ENCODE results near the gene RBM4B. TPM values are rescaled to one million over a fixed set of nuclear protein-coding genes. Genes with fewer than 3 reads are reported as not detected.
"Not testable (repeated sequence)": the region's sequence is repeated elsewhere in the genome, so short reads cannot be mapped to it uniquely, and the experiment has no call there.

The RBM4B gene, protein sequence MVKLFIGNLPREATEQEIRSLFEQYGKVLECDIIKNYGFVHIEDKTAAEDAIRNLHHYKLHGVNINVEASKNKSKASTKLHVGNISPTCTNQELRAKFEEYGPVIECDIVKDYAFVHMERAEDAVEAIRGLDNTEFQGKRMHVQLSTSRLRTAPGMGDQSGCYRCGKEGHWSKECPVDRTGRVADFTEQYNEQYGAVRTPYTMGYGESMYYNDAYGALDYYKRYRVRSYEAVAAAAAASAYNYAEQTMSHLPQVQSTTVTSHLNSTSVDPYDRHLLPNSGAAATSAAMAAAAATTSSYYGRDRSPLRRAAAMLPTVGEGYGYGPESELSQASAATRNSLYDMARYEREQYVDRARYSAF
- 15.4 and 16.8 TPM in 2 replicates for total RNA-seq

DNA sequence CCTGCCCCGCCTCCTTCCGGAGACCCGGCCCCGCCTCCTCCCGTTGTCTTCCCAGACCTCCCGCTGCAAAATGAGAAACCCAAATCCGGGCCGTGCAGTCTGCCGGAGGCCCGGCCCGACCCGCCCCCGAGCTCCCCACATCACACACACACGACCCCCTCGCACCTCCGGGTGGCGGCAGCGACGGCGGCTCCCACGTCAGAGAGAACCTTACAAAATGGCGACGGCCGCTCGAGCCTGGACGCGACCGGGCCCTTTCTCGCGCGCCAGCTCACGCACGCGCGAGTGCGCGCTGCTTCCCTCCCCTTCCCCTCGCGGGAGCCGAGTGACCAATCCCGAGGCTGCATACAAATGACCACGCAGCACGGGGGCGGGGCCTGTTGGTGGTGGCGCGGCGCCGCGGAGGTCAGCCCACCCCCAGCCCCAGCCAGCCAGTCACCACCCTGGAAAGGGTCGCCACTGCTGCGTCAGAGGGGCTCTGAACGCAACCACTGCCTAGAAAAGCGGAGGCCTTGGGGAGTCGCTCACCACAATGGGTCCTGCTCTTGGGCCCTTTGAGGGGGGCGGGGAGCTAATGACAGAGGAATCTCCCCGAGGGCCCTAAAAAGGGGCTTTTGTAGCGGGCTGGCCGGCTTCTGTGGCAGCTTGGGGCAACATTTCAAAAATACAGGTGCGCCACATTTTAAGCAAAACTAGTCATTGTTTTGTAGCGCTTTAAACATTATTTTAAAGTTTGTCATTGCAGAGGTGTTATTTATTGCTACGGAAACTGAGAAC is at the start of gene RBM4B:
Gene RBM4B, minus strand, starts transcription at position 289 of the 777 bp plus-strand sequence. CDS start 808 bp downstream, outside the sequence.
- intact Hi-C loops (cut with micrococcal nuclease): loop anchor here (1.0 kb wide), 13 partner anchors 39 to 269 kb away; partner anchors contain the start of genes ACTN3, BBS1, CCDC87 and CCS

DNA sequence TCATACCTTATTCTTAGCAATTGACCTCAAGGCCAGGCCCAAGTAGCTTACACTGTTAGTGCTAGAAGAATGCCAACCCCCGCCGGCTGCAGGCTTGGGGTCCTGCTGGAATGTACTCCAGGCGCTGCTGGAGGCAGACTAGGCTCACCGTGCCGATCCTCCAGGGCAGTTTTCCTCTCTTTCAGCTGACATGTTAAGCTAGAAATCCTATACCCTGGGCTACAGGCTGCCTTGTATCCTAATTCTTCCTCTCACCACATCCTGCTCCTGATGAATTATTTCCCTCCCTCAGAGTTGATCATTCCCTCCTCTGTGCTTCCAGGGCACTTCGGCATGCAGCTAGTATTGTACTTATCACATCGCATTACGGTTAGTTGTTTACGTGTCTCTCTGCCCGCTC is 48.0 kb upstream of the RBM4B start:
- intact Hi-C loops (cut with micrococcal nuclease): no loop called here

DNA sequence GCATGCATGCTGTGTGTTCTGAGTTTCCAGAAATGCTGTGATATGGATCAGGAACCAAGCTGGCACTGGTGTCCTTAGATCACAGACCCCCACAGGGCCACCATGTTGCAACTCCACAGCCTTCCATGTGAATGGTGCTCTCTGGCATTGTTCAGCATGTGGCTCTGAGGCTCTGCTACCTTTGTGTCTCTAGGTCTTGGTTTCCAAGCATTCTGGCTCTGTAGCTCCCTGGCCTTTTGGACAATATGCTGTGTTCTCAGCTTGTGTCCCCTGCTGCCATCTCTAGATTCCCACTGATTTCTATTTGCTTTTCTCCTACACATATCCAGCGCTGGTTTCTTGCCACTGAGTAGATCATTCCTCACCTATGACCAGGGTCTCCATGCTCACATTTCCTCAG is 47.4 kb upstream of the RBM4B start:
- intact Hi-C loops (cut with micrococcal nuclease): no loop called here

DNA sequence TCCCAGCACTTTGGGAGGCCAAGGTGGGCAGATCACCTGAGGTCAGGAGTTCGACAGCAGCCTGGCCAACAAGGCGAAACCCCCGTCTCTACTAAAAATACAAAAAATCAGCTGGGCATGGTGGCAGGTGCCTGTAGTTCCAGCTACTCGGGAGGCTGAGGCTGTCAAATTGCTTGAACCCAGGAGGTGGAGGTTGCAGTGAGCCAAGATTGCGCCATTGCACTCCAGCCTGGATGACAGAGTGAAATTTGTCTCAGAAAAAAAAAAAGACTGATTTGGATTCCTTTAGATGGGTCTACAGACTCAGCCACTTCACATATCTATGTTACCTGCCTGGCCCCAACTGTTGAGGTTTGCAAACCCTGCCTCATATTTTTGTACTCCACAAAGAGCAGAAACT is 46.5 kb upstream of the RBM4B start:
- intact Hi-C loops (cut with micrococcal nuclease): not testable (repeated sequence)

DNA sequence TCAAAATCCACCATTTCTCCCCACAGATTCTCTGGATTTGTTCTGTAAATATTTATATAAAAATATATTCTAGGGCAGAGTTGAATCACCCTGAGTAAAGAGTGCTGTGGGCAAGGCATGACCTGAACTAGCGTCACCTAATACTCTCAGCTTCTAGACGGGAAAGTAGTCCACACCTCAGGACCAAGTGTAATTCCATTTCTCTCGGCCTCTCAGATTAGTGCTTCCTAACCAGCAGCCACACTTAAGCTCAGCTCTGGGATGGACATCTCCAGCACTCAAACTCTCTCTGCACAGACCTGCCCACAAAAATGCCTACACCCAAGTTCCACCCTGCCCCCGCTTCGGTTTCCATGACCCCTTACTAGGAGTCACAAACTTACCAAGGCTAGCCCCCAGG is 46.0 kb upstream of the RBM4B start:
- intact Hi-C loops (cut with micrococcal nuclease): no loop called here

DNA sequence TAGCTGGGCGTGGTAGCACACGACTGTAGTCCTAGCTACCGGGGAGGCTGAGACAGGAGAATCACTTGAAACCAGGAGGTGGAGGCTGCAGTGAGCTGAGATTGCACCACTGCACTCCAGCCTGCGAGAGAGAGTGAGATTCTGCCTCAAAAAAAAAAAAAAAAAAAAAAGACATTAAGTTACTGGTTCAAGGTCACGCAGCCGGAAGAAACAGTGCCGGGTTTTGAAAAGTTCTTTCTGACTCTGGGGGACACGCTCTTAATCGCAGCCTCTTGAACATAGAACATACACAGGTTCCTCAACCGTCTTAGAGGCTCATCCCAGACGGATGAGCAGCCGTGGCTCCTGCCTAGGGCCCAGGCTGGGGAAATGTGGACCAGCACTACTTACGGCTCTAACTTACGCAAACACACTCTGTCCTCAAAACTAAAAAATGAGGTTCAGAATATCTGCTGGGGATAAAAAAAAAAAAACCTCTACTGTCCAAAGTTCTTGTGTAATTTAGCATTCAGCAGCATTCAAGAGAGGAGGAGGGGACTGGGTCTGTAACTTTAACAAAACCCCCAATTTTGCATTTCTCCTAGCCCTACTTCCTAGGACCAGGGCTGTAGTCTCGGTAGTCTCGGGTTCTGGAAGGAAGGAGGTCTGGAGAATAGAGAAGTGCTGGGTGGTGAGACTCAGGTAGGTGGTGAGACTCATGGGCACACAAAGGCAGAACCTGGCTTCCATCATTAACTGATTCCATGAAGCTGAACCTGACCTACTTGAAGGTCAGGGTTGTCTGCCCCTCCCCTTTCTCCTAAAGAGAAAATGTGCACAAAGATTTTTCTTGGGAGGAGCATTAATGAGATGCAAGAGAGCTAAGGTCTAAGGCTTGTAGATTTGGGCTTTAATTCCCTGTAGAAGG is 45.3 kb upstream of the RBM4B start:
- intact Hi-C loops (cut with micrococcal nuclease): no loop called here

DNA sequence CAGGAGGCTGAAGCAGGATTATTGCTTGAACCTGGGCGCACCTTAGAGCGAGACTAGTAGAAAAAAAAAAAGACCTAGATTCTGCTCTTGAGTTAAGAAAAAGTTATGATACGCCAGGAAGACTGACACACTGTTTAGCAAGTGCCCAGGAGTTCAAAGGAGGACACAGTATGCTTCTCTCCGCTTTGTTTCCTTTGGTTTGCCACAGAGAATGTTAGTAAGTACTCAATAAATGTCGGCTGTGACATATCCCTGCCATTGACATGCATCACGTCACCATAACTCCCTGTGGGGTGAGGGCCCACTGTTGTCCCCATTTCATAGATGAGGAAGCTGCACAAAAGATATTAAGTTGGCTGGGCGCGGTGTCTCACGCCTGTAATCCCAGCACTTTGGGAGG is 44.3 kb upstream of the RBM4B start:
- intact Hi-C loops (cut with micrococcal nuclease): no loop called here

DNA sequence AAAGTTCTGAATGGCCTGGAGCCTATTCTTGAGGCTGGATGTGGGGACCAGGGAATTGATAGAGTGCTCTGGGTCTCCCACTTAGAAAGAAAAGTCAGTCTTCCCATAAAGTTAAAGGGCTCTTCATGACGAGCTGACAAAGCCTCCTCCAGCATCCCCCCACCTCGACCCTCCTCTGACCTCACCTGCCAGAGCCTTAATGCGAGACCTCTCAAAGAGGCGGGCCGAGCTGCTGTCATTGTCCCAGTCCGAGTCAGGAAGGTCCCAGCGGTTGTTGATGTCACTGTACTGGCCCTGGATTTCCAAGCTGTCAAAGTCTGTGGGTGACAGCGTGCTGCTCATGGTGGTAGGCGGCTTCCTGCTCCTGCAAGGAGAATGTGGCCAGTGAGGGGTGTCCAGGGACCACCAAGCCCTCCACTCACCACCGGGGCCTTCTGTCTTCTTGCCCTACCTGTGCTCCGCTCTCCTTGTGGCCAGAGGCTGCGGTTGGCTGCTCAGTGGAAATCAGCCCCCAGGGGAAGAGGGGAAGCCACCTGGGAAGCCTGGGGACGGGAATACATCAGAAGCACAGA is 43.3 kb upstream of the RBM4B start:
- intact Hi-C loops (cut with micrococcal nuclease): no loop called here

DNA sequence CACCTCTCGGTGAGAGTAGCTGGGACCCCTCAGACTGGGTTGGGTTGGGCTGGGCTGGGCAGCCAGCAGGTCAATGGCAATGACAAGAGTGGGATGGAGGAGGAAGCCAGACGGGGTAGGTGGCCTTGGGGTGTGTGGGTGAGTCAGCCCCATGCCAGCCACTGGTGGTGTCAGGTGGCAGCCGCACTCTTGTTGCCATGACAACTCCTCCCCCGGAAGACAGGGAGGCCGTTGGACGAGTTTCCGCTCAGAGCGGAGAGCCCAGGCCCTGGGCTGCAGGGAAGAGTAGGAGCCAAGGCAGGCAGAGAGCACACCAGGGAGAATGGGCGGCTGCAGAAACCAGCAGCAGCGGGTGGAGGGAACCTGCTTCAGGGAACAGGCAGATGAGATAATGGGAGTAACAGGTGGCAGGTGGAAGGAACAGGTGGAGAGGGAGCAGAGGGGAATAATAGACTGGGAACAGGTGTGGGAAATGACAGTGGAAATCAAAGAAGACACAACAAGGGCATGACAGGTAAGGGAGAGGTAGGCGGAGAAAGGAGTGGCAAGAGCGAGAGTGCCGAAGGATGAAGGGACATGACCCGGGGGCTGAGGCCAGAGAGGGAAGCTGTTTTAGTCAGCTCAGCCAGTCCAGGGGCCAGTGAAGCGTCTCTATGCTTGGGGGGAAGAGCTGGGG is 42.7 kb upstream of the RBM4B start:
- intact Hi-C loops (cut with micrococcal nuclease): no loop called here

DNA sequence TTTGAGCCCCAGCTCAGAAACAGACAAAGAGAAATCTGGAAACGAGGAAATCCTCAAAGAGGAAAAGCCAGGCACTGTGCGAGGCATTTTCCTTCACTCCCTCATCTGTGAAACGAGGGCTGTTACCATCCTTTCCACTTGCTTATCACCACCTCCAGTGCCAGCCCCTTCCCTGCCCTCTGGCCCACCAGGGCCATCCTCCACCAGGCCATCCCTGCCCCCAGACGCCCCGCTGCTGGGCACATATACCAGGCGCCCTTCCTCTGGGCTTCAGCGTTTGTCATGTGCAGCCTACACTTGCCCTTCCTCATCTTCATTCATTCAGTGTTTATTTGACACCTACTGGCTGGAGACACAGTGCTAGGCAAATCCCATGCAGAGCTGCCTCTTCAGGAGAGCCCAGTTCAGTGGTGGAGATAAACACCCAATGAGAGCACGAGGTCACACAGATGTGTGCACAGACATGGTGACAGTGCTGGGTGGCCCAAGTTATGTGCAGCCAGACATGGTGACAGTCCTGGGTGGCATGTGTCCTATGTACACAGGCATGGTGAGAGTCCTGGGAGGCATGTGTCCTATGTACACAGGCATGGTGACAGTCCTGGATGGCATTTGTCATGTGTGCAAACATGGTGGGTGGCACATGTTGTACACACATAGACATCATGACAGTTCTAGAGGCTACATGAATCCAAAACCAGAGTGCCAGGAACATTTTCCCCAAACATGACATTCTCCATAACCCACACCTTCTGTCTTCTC is 41.6 kb upstream of the RBM4B start:
- intact Hi-C loops (cut with micrococcal nuclease): no loop called here

DNA sequence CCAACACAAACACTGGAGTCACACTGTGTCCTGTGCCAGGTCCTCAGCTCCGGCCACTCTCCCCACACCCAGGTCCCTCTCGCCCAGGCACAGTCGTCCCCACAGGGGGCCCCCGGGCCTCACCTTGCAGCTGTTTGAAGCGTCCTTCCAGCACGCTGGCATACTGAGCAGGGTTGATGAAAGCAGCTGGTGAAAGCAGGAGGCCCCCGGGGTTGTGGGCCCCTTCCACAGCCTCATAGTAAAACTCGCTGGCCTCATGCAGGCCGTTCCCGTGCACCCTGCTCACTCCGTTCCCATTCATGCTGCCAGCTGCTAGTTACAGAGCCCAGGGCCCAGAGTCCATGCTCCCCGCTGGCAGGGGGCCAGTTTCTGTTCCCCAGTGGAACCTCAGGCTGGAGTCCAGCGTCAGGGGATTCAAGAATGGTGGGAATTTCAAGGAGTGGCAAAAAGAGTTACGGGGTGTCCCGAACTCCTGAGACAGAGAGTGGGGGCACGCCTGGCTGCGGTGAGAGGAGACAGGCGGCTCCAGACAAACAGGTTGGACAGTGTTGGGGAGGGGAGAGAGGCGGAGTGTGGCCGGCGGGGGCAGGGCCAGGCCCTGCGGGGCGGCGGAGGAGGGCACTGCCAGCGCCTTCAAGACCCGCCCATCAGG is 40.8 kb upstream of the RBM4B start:
- intact Hi-C loops (cut with micrococcal nuclease): no loop called here

DNA sequence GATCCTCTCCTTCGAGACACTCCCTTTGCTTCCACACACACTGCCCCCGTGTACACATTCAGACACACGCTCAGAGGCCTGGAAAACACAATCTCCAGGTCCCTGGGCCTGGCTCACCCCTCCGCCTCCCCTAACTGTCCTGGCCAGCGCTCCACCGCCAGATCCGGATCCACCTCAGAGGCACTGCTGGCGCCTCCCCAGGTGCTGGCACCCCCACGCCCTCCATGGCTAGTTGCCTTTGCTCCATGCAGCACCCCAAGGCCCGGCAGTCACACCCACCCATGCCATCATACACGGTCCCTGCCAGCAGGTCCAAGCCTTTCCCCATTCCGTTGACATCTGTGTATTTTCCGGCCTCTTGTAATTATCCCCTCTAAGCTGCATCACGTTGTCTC is 40.2 kb upstream of the RBM4B start:
- intact Hi-C loops (cut with micrococcal nuclease): no loop called here

DNA sequence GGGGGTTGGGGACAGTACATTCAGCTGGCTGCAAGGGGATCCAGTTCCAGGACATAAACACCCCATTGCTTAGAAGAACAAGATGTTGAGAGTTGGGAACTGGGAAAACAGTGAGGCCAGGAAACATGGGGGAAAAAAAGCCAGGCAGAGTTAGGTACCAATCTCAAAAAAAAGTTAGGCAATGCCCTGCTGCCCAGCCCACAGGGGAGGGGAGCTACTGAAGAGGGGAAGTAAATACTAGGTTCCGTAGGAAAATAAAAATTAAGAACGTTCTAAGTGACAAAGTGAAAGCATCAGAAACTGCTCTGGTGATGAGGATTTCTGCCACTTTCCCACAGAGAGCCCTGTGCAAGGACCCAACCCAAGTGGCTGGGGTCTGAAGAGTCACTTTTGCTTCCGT is 39.3 kb upstream of the RBM4B start:
- intact Hi-C loops (cut with micrococcal nuclease): no loop called here

DNA sequence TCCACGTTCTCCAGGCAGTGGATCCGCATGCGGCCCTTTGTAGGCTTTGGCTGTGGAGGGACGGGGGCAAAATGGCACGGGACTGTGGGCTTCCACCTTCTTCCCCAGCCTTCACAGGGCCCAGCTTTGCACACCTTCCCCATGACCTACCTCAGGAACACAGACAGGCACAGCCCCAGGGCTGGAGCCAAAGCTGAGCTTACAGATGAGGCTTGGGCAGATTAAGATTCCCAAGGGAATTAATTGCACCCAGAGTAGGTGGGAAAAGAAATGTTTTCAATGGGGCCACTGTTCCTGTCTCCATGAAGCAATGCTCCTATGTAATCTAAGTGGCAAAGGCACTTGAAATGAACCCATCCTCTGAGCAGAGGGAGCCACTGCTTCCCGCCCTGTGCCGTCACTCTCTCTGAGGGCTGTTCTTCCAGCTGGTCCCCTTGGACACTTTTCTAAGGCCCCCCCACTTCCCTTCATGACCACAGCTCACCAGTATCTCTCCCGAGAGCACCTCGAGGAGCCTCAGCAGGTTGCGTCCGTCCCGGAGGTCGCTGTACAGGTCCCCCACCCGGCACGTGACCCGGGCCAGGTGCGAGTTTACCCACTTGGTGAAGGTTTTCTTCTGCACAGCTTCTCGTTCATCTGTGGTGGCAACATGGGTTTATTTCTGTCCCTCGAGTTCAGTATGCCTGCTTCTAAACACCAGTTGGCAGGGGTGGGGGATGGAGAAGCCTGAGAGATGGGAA is 37.8 kb upstream of the RBM4B start:
- intact Hi-C loops (cut with micrococcal nuclease): no loop called here

DNA sequence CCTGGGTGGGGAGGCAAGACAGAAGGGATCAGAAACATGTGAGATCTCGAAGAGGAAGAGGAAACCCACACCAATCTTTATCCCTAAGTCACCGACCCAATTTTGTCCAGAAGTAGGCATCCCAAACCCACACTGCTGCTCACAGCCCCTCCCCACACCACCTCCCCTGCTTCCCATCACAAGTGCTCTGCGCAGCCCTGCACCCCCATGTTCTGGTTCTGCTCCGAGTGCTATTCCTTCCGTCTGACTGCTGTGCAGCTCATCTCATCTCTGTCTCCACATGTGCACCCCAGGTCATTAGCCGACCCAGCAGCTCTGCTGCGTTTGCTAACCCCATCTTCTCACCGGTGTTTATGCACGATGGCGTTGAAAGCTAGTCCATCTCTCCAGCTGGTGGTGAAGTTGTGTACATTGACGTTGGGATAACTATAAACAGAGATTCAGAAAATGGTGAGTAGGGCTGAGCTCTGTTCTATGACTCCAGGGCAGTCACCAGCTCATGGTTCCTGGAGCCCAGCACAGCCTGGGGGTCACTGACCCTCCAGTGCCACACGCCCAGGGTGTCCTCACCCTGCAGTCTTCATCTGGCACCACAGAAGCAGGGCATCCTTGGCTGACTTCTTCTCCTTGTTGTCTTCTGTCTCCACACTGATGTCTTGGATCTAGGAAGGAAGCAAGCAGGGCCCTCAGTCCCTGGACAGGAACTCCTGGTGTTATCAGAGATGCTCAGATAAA is 36.2 kb upstream of the RBM4B start:
- intact Hi-C loops (cut with micrococcal nuclease): no loop called here

DNA sequence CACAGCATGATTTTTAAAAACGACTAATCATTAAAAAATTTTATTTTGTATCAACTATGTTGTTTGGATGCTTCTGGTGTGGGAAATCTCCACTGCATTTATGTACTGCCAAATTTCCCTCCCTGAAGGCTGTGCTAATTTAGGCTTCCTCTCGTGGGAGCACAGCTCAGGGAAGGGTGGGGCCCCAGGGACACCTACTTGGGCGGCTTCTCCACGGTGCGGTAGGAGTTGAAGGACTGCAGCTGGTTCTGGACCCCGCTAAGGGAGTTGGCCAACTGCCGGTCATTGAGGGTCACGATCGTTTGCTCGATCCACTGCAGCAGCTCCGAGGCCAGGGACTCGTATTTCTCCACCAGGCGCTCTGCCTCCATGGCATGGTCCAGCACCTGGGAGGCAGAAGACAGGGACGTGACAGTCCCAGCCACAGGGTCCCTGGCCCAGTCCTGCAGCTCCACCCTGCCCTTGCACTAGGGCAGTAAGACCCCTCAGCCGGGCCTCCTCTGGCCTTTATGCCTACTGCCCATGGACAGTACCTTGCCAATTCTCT is 32.8 kb upstream of the RBM4B start:
- intact Hi-C loops (cut with micrococcal nuclease): no loop called here

DNA sequence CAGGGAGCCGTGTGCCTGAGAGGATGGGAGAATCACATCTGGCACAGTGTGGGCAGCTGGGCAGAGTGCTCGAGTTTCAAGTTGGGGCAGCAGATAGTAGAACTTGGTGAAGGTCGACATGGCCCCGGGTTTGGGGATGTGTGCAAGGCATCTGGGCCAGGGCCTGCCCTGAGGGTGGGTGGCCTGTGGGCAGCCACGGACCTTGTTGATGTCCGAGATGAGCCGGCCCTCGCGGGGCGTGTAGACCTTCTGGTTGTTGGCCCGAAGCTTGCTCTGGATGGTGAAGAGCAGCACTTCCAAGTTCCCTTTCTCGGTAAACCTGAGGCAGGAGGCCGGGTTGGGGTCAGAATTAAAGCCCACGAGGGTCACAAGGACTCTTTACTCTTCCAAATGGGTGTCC is 31.0 kb upstream of the RBM4B start:
- intact Hi-C loops (cut with micrococcal nuclease): no loop called here

DNA sequence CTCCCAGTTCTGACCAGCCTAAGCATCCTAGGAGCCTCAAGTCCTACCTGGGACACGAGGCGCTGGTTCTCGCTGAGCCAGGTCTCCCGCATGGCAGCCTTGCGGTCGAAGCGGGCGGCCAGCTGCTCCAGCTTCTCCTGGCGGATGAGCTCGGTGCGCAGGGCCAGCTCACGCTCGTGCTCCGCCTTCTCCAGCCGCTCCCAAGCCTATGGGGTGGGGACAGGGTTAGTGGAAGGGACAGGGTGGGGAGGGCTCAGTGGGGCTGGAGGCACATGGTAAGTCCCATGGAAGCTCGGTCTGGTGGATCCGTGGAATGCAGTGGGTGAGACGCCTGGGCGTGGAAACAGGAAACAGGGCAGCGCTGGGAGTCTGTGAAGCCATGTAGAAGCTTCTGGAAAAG is 30.4 kb upstream of the RBM4B start:
- intact Hi-C loops (cut with micrococcal nuclease): no loop called here

All from T-helper 1 cell treated with Interleukin-12 subunit alpha and Interleukin-12 subunit beta and Interleukin-4 antibody, amounts not matched to agents 30 ng/mL and 1 ng/mL, for 36 hours (primary cell).